Measurements from ENCODE around the gene SVOP. TPM values are rescaled to one million over a fixed set of nuclear protein-coding genes. Genes with fewer than 3 reads are reported as not detected.

Gene SVOP
- total RNA-seq, 4 donors from 2014 or later: not detected

DNA sequence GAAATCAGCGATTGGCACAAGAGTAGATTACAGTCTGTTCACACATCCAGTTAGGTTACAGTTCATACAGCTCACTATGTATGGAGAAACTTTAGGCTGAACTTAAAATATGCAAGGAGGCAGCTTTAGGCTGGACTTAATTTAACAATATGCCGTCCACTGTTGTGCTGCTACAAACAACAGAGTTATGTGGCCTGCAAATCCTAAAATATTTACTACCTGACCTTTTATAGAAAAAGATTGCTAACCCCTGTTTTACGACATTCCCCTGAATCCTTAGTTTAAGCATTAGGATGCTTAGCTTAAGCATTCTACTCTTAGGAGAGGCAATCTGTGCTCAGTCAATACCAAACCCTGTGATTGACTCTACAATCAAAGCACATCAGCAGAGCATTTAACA, 90.1 kb downstream of the SVOP start:
- TF ChIP-seq, protein P1, sequence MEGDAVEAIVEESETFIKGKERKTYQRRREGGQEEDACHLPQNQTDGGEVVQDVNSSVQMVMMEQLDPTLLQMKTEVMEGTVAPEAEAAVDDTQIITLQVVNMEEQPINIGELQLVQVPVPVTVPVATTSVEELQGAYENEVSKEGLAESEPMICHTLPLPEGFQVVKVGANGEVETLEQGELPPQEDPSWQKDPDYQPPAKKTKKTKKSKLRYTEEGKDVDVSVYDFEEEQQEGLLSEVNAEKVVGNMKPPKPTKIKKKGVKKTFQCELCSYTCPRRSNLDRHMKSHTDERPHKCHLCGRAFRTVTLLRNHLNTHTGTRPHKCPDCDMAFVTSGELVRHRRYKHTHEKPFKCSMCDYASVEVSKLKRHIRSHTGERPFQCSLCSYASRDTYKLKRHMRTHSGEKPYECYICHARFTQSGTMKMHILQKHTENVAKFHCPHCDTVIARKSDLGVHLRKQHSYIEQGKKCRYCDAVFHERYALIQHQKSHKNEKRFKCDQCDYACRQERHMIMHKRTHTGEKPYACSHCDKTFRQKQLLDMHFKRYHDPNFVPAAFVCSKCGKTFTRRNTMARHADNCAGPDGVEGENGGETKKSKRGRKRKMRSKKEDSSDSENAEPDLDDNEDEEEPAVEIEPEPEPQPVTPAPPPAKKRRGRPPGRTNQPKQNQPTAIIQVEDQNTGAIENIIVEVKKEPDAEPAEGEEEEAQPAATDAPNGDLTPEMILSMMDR (IDR thresholded peaks at IDR 0.05; ENCODE audit: low read depth): no peak

GRCh38 chr12:108930155-108930554, 90.7 kb downstream of the SVOP start:
- TF ChIP-seq, protein P1 (IDR thresholded peaks at IDR 0.05; ENCODE audit: low read depth): no peak

- TF ChIP-seq, protein P1 (IDR thresholded peaks at IDR 0.05; ENCODE audit: low read depth): no peak
Measured at GRCh38 chr12:108928695-108929094, 92.2 kb downstream of the SVOP start.

DNA sequence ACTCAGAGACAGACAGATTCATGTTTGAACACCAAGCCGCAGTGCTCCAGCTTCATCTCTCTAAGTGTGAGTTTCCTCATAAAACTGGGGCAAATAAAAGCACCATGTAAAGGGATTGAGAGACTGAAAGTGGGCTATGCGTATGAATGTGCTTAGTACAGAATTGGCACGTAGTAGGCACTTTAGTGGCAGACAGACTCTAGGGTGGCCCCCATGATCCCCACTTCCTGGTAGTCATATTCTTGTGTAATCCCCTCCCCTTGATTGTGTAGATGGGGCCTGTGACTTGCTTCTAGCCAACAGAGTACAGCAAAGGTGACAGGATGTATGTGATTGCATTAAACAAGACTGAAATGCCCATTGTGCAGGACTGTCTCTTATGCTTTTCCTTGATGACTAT, 98.0 kb downstream of the SVOP start:
- TF ChIP-seq, protein P1 (IDR thresholded peaks at IDR 0.05; ENCODE audit: low read depth): no peak

- TF ChIP-seq, protein P1 (IDR thresholded peaks at IDR 0.05; ENCODE audit: low read depth): no peak
Measured at GRCh38 chr12:108921946-108922345, 98.9 kb downstream of the SVOP start.

DNA sequence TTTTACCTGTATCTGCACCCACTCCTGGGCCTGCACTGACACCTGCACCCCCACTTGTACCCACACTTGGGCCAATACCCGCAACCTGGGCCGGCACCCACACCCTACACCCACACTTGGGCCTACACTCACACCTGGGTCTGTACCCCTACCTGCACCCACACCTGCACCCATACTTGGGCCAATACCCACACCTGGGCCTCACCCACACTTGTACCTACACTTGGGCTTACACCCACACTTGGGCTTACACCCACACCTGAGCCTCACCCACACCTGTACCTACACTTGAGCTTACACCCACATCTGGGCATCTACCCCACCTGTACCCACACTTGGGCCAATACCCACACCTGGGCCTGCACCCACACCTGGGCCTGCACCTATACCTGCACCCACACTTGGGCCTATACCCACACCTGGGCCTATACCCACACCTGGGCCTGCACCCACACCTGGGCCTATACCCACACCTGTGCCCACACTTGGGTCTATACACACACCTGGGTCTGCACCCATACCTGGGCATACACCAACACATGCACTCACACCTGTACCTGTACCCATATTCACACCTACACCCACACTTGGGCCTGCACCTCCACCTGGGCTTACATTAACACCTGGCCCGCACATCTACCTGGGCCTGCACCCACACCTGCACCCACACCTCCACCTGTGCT, 101.8 kb downstream of the SVOP start:
- TF ChIP-seq, protein P1 (IDR thresholded peaks at IDR 0.05; ENCODE audit: low read depth): no peak

- TF ChIP-seq, protein P1 (IDR thresholded peaks at IDR 0.05; ENCODE audit: low read depth): no peak
Measured at GRCh38 chr12:108918206-108918605, 102.7 kb downstream of the SVOP start.

All from subcutaneous adipose tissue (tissue), 4 donors.